AG09319 (cell line): ENCODE results near the gene GAPDHS.
A peak's percentile ranks its signal among the peaks of the same experiment; 100 is the strongest.

Experiments
- DNase-seq: peaks from one replicate; pipeline ENCODE4 v3.0.0-alpha.2; 2010; ENCODE audit warnings: low read depth; ENCODE audit errors: extremely low read depth
- CTCF ChIP-seq: IDR thresholded peaks from 2 replicates; pipeline ENCODE4 v1.5.1; 2011; ENCODE audit warnings: low read depth, mild to moderate bottlenecking, inconsistent platforms, low read length, moderate library complexity

The GAPDHS gene

DNA sequence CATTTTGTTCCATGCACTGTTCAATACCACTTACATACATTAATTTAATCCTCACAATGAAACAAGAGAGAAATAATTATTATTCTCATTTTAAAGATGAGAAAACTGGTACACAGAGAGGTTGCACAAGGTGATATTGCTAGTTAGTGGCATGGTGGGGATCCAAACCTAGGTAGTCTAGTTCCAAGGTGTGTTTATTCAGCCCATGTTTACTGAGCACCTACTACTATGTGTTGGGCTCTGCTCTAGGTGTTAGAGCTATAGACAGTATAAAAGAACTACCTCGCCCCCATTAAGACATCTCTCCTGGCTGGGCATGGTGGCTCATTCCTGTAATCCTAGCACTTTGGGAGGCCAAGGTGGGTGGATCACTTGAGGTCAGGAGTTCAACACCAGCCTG lies 49.5 kb downstream of the GAPDHS start:
- no peak for TF ChIP-seq CTCF
- DNase-seq, result no peak

- no peak for TF ChIP-seq CTCF
- DNase-seq, result no peak
These were observed 52.6 kb downstream of the GAPDHS start, which contains the start of gene PMIS2 for GRCh38 chr19:35585848-35586247. PMIS2 (plus strand) TSS chr19:35586173; CDS start chr19:35586260, 87 bp downstream.

- no peak for DNase-seq
- no peak for TF ChIP-seq CTCF
These were observed 54.1 kb downstream of the GAPDHS start for GRCh38 chr19:35587321-35587720.

DNA sequence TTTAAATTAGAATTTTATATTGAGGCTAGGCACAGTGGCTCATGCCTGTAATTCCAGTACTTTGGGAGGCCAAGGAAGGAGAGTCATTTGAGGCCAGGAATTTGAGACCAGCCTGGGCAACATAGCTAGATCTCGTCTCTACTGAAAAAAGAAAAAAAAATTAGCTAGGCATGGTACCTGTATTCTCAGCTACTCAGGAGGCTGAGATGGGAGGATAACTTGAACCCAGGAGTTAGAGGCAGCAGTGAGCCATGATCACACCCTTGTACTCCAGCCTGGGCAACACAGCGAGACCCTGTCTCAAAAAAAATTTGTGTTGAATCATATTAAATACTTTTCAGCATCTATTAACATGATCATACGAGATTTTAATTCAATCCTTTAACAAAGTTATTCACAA lies 57.6 kb downstream of the GAPDHS start:
- TF ChIP-seq CTCF, result no peak
- DNase-seq, result no peak

DNA sequence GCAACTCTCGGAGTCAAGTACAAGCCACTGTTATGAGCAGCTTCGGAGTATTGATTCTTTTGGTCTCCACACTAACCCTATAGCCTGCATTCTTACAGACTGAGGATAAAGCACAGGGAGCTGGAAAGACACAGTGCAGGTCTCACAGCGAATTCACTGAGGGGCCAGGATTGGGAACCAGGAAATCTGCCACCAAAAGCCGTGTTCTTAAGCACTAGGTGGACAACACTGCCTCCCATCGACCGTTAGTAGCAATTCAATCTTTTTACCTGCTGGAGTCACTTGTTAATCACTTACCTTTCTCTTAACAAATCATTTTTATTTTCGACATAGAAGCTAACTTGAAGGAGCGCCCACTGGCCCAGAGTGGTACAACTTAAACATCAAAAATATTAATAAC lies 59.0 kb downstream of the GAPDHS start:
- no peak for DNase-seq
- TF ChIP-seq CTCF, result peak; percentile 46
